AG08396 (cell line): ENCODE data around the gene KCNK1.

Experiments used
- DNase-seq: peaks from one replicate; pipeline ENCODE4 v3.0.0; 2012; ENCODE audit warnings: low spot score, mixed read lengths

The KCNK1 gene

GRCh38 chr1:233613252-233614172 lies at the start of gene KCNK1:
Gene KCNK1, plus strand, starts transcription at chr1:233614106. Its CDS starts 66 bp downstream, at chr1:233614172.
- DNase-seq = peak; percentile 57

GRCh38 chr1:233565313-233565712 lies 48.6 kb upstream of the KCNK1 start:
- DNase-seq = no peak

GRCh38 chr1:233566886-233567285 lies 47.0 kb upstream of the KCNK1 start:
- DNase-seq = no peak

- DNase-seq = no peak
Measured at GRCh38 chr1:233569636-233570035, 44.3 kb upstream of the KCNK1 start.

- no peak for DNase-seq
Measured at GRCh38 chr1:233570216-233570615, 43.7 kb upstream of the KCNK1 start.

GRCh38 chr1:233570706-233571105 lies 43.2 kb upstream of the KCNK1 start:
- no peak for DNase-seq

- no peak for DNase-seq
Measured at GRCh38 chr1:233572896-233573295, 41.0 kb upstream of the KCNK1 start.

- DNase-seq = no peak
Measured at GRCh38 chr1:233575450-233575849, 38.5 kb upstream of the KCNK1 start.

- no peak for DNase-seq
Measured at GRCh38 chr1:233582439-233582838, 31.5 kb upstream of the KCNK1 start.

- DNase-seq = no peak
Measured at GRCh38 chr1:233584376-233584775, 29.5 kb upstream of the KCNK1 start.

GRCh38 chr1:233584931-233585330 lies 29.0 kb upstream of the KCNK1 start:
- DNase-seq = no peak

- DNase-seq = no peak
Measured at GRCh38 chr1:233586301-233586700, 27.6 kb upstream of the KCNK1 start.

- DNase-seq = no peak
Measured at GRCh38 chr1:233587196-233587595, 26.7 kb upstream of the KCNK1 start.

- DNase-seq = no peak
Measured at GRCh38 chr1:233587958-233588799, 25.7 kb upstream of the KCNK1 start.

- DNase-seq = no peak
Measured at GRCh38 chr1:233597489-233597901, 16.4 kb upstream of the KCNK1 start.

GRCh38 chr1:233598891-233599541 lies 14.9 kb upstream of the KCNK1 start:
- no peak for DNase-seq

- no peak for DNase-seq
Measured at GRCh38 chr1:233599542-233600073, 14.3 kb upstream of the KCNK1 start.

- no peak for DNase-seq
Measured at GRCh38 chr1:233600488-233600887, 13.4 kb upstream of the KCNK1 start.

- no peak for DNase-seq
Measured at GRCh38 chr1:233603478-233603877, 10.4 kb upstream of the KCNK1 start.

GRCh38 chr1:233605205-233605604 lies 8.7 kb upstream of the KCNK1 start:
- no peak for DNase-seq

GRCh38 chr1:233606813-233607212 lies 7.1 kb upstream of the KCNK1 start:
- no peak for DNase-seq
